GM19239 (cell line): ENCODE data around the gene GNAQ.
"Not testable (repeated sequence)": the region's sequence is repeated elsewhere in the genome, so short reads cannot be mapped to it uniquely, and the experiment has no call there.

Source experiments
- DNase-seq: peaks from one replicate; pipeline ENCODE4 v3.0.0; 2011; ENCODE audit warnings: low spot score; ENCODE audit not compliant: insufficient read length
- FAIRE-seq: peaks from 2 replicates; lab custom pipeline; 2011; peaks lifted over from hg19 to GRCh38; lab: Jason Lieb, UNC

Gene GNAQ

DNA sequence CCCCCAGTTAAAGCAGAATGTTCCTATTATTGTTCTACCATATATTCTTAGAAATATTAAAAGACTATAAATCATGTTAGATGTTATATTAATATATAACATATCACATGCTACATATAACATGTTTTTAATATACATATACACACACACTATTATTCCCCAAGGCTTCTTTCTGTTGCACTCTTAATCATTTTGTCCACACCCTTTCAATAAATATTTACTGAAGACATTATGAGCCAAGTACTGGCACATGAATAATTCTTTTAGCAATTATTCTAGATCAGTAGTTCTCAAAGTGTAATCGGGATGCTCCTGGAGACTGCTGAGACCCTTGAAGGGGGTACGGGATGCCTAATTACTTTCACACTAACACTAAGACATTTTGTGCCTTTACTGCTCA lies 143.9 kb downstream of the GNAQ start:
- no peak for DNase-seq
- FAIRE-seq: no peak

DNA sequence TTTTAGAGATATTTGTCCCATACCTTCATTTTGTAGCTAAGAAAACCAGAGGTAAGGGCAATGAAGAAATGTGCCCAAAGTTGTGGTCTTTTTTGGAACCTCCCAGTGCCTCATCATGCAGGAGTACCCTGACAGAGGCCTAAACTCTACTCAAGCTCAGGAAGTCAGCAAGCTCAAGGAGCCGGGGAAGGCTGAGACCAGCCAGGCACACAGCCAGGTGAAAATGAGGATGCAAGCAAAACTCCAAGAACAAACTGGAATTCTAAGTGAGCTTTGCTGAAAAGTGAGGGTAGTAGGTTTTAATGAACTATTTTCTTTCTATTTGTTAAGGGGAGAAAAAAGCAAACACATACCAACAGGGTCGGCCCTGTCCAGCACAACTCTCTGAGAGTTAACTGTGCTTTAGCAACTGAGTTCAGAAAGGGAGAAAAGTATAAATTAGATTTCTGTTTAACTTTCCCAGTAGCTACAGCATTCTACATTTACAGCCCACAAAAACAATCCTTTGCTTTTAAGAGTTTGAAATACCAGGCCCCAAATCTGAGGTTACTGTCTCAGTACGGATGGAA lies 146.4 kb downstream of the GNAQ start:
- no peak for DNase-seq
- no peak for FAIRE-seq

DNA sequence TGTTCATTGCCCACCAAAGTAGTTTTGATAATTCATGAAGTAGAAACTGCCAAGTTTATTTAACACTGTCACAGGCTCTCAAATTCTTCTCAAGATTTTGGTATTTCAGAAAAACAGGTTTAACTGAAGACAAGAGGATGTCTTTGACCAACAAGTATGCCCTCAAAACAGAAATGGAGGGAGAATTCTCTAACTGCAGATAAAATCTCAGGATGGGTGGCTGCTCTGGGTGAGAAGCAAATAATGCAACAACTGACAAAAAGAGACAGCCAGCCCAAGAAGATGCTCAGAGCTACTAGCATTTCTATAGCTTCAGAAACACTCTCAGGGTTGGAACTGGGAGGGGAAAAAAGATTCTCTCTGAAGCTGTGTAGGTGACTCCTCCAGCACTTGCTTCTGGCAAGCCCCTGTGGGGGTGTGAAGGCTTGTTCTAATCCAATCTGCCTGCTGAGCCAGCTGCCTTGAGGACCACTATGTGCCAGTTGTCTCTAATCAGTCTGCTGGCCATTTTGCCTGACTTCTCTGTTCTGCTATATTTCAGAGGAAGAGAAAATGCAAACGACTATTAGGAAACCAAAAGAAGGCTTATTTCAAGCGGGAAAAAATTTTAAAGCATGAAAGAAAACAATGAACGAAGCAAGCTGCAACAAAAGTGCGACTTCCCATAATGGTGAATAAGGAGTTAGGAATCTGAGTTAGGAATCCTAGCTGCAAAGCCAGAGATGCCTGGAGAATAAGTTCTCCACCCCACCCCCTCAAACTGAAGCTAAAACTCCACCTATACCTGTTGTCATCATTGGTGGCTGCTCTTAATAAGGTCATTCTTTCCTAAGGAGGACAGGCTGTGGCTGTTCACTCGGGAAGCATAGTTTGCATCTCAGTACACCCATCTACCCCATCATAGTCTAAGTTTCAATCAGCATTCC lies 147.5 kb downstream of the GNAQ start:
- DNase-seq (no peak), FAIRE-seq (no peak)

DNA sequence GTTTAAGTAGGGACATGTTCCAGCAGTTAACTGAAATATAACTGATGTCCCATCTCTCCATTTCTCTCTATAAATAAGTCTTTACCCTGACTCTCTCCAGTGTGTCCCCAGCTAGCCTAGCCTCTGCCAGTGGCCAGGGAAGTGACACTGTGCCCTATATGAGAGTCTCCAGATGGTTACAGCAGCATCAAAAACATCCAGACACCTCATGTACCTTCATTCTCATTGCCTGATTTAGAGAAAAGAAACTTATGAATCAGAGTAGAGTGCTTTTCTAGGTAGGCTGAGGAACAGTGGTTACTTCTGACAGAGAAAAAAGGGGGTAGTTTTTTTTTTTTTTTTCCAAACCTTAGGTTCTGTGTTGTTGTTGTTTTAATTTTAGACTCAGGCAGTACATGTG lies 148.5 kb downstream of the GNAQ start:
- no peak for DNase-seq
- FAIRE-seq: no peak

DNA sequence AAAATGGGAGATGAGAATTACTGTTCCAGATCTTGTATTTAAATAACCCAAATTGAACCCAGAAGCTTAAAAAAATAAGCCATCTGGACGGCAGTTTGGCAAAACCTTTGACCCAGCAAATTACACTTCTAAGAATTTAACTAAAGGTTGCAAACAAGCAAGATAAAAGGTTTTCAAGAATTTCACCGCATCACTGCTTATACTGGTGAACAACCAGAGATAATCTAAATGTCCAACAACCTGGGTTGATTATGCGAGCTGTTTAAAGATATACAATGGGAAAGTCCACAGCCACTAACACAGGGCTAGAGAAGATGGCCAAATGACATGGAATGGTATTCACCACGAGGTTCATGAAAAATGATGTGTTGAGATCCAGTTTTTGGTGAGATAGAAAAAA lies 149.3 kb downstream of the GNAQ start:
- no peak for FAIRE-seq
- no peak for DNase-seq

DNA sequence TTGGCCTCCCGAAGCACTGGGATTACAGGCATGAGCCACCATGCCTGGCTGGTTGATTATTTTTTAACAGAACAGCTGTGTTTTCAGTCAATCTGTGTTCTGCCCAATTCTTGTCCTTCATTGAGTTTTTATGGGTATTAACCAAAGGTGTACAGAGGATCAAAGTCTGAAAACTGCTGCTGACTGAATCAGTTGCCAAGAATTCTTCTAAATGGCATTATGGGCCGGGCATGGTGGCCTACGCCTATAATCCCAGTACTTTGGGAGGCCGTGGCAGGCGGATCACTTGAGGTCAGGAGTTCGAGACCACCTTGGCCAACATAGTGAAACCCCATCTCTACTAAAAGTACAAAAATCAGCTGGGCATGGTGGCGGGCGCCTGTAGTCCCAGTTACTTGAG lies 150.0 kb downstream of the GNAQ start:
- DNase-seq, FAIRE-seq: not testable (repeated sequence)

DNA sequence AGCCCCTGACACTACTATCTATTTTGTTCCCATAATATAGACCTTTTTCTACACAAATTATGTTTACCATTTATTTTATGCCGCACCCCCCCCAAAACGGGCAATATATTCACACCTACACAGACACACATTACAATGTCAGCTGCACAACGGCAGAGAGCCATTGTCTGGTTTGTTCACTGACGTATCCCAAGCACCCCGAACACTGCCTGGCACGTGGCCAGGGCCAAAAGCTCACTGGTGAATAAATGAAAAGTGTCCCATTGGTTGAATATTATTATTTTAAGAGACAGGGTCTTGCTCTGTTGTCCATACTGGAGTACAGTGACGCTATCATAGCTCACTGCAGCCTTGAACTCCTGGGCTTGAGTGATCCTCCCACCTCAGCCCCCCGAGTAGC lies 150.5 kb downstream of the GNAQ start:
- no peak for FAIRE-seq

DNA sequence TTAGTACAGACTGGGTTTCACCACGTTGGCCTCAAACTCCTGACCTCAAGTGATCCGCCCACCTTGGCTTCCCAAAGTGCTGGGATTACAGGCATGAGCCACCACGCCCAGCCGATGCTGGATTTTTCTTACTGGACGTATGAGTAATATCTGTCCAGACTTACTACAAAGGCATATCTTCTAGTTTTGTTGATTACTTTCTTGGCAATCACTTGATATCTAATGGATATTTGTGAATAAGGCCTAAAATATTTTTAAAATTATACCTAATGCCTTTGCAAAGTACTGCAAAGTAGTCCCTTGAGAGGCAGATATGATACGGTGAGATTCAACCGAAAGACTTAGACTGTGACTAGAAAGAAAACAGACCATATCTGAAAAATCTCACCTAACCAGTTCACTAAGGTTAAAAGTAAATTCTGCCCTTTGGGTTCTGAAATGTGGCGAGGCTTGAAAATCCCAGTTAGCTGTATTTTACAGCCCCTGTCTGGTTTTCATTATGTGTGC lies 152.1 kb downstream of the GNAQ start:
- FAIRE-seq (no peak), DNase-seq (no peak)

More for the DNA sequence above, 150.5 kb downstream of the GNAQ start:
- no peak for DNase-seq

DNA sequence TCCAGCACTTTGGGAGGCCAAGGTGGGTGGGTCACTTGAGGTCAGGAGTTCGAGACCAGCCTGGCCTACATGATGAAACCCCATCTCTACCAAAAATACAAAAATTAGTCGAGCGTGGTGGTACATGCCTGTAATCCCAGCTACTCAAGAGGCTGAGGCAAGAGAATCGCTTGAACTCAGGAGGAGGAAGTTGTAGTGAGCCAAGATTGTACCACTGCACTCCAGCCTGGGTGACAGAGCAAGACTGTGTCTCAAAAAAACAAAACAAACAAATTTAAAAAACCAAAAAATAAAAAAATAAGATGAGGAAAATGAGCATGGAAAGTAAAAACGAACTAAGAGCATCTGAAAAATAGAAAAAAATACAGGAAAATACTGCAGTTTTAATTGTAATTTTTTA lies 152.8 kb downstream of the GNAQ start:
- not testable (repeated sequence) for FAIRE-seq, DNase-seq

DNA sequence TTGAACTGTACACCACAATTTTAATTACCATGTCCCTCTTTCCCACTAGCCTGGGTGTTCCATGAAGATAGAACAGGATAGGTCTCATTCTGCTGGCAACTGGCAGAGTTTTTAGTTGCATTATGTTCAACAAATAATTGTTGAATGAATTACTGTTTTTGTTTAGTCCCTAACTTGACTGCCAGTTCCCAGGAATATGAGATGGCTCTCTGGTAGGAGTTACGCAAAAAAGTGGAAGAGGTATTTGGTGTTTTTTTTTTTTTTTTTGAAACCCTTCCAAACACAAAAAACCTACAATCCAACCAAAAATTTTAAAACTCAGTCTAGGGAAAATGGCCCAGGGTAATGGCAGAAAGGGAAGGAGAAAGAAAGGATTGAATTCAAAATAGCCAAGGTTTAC lies 153.6 kb downstream of the GNAQ start:
- FAIRE-seq: no peak

DNA sequence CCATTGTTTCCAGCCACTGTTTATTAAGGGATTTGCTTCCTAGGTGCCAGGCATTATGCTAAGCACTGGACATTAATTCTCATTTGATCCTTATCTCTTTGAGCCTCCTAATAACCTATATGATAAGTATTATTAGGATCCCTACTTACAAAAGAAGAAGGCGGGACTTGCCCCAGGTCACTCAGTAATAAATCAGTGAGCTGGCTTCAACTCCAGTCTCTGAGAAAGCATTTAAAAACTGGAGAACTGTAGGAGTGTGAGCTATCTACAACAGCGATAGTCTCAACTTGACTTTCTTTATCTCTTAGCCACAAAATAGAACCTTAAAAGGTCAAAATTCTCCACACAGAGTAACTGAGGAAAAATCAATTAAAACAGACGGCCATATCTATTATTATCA lies 155.0 kb downstream of the GNAQ start:
- FAIRE-seq: no peak
- no peak for DNase-seq

More for the DNA sequence above, 153.6 kb downstream of the GNAQ start:
- no peak for DNase-seq

DNA sequence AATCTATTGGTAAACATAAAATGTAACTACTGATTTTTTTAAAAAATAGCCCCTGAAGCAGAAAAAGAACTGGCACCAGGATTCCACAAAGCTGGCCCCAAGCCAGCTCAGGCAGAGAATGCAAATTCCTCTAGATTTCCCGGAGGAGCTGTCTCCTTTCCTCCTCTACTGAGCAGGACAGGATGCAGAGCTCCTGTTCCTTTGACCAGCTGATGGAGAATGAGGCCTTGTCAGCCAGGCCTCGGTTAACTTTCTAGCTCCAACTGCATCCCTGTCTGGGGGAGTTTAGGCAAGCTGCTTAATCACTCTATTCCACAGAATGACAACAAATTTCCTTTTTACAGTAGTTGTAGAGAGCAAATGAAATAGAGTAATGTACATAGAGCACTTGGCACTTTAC lies 155.5 kb downstream of the GNAQ start:
- DNase-seq: no peak
- FAIRE-seq: no peak

DNA sequence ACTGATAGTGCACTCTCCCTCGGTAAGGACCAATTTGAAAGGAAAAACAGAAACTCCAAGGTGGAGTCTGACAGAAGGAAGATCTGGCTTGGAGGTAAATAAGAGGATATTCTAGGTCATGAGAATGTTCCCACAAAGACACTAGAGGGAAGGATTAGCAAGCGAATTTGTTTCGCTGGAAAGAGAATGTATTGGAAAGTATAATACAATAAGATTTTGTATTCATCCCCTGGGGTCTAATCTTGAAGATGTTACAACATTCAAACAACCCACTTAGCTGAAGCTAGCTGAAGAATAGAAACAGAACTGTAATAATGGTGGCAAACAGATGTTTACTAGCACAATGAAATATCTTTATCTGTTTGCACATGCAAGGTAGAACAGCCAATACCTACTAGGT lies 158.7 kb downstream of the GNAQ start:
- FAIRE-seq (no peak), DNase-seq (no peak)

DNA sequence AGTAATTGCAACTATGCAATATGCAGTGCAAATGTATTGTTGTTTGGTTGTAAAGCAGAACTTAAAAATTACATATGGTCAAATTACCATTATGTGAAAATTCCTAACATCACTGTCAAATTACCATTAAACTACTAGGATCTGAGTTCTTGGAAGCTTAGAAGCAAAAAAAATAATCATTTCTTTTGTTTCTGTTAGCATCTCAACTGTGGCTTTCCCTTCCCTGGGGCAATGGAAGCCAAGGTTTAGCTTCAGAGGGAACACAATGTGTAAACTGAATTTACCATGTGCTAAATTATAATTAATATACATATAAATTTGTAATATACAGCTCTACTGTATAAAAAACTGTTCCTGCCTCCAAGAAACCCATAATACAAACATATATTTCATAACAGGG lies 159.4 kb downstream of the GNAQ start:
- DNase-seq: no peak
- FAIRE-seq: no peak

DNA sequence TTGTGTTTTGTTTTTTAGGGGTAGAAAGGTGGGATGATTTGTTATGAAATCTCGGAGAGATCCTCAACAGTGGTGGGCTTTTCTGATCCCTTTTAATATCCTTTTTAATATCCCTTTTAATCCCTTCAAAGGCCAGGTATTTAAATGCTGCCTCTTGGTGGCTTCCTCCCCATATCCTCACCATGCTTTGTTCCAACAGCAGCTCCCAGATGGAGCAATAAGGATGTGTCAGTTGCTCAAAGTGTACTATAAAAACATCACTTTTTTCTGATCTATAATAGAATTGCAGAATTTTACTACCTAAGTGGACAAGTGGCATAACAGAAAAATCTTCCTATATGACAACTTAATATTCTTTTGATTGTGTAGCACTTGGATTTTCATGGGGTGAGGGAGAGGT lies 160.1 kb downstream of the GNAQ start:
- FAIRE-seq: no peak
- no peak for DNase-seq

DNA sequence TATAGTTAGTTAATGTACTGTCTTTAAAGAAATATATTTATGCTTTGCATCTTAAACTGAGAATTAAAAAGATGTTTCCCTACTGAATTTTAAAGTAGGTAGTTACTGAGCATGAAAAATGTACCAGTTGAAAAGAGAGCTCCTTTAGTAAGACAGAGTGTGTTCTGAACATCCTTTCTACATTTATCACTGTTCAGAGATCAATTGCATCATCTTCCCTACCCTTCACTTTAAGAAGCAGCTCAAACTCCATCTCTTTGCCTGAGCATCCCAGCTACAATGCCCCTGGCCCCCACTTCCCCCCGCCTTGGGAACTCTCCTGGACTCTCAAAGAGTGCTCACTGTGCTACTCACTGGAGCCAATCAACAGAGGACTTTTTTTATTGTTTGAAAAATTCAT lies 164.7 kb downstream of the GNAQ start:
- FAIRE-seq (no peak), DNase-seq (no peak)

DNA sequence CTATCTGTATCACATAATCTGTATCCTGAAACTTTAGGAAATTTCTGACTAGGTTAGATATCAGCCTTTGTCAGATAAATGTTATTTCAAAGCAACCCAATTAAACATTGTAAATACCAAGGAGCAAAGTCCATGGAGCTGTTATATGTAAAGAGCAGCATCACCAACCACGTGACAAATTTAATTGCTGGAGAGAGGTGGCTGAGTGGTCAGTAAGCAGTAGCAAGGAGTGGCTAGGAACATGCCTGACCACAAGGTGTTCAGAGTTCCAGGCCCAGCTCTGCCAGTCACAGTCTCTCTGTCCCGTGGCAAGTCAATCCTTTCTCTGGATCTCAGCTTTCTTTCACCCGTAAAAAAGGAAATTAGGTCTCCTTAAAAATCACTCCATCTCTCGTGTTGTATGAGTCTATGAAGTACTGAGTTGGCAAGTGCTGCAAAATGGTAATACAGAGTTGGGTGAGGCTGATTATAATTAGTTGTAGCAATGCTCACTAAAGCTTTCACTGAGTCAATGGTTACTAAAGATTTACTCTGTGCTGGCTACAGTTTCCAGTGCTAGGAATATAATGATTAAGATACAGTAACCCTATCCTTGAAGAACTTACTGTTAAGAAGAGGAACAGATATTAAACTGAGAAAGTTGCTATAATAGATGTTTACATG lies 166.1 kb downstream of the GNAQ start:
- DNase-seq (no peak), FAIRE-seq (no peak)

DNA sequence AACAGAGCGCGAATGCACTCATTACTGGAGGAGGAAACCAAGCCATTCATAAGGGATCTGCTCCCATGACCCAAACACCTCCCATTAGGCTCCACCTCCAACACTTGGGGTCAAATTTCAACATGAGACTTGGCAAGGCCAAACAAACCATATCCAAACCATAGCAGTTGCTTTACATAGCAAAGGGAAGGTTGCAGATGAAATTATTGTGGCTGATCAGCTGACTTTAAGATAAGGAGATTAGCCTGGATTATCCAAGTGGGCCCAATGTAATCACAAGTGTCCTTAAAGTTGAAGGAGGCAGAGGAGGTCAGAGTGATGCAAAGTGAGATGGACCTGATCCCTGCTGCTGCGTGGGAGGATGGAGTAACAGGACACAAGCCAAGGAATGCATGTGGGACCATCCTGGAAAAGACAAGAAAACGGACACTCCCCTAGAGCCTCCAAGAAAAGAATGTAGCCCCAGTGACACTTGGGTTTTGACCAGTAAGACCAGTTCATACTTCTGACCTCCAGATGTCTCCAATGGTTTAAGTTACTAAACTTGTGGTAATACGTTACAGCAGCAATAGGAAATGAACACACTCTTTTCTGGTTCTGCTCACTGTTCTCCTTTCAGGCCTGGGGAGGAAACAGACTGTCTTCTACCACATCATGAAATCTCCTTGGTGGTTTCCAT lies 167.3 kb downstream of the GNAQ start:
- DNase-seq (no peak), FAIRE-seq (no peak)

DNA sequence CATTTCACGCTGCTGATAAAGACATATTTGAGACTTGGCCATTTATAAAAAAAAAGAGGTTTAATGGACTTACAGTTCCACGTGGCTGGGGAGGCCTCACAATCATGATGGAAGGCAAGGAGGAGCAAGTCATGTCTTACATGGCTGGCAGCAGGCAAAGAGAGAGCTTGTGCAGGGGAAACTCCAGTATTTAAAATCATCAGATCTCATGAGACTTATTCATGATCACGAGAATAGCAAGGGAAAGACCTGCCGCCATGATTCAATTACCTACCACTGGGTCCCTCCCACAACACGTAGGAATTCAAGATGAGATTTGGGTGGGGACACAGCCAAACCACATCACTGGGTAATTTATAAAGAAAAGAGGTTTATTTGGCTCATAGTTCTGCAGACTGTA lies 168.0 kb downstream of the GNAQ start:
- not testable (repeated sequence) for FAIRE-seq, DNase-seq

DNA sequence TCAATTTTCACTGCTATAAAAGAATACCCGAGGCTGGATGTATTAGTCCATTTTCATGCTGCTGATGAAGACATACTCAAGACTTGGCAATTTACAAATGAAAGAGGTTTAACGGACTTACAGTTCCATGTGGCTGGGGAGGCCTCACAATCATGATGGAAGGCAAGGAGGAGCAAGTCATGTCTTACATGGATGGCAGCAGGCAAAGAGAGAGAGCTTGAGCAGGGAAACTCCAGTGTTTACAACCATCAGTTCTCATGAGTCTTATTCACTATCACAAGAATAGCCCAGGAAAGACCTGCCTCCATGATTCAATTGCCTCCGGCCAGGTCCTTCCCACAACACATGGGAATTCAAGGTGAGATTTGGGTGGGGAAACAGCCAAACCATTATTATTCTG lies 170.7 kb downstream of the GNAQ start:
- FAIRE-seq, DNase-seq: not testable (repeated sequence)
